SK-N-SH (cell line): ENCODE data around the gene TULP3.

ENCODE experiments used
- CHD2 ChIP-seq: fragments of 150-350 bp; IDR thresholded peaks from 2 replicates; pipeline ENCODE4 v1.6.1; 2018; ENCODE audit warnings: low read length; ENCODE audit not compliant: partially characterized antibody
- EP300 ChIP-seq, 2 experiments: IDR thresholded peaks; 2 replicates each; pipeline versions ENCODE4 v1.4.0 to v1.6.1; 2012; ENCODE audit warnings: borderline replicate concordance in 1 of 2, low read depth in 1 of 2, low read length in 1 of 2
- FOXM1 ChIP-seq: IDR thresholded peaks from 2 replicates; pipeline ENCODE4 v1.4.0; 2012; ENCODE audit warnings: low read depth, mild to moderate bottlenecking
- GABPA ChIP-seq: IDR thresholded peaks from 2 replicates; pipeline ENCODE4 v1.4.0; 2012; ENCODE audit warnings: low read depth, mild to moderate bottlenecking
- POLR2AphosphoS5 ChIP-seq: IDR thresholded peaks from 2 replicates; pipeline ENCODE4 v1.6.1; 2012; ENCODE audit warnings: low read depth, low read length
- RAD21 ChIP-seq: IDR thresholded peaks from 2 replicates; pipeline ENCODE4 v1.6.1; 2012; ENCODE audit warnings: mild to moderate bottlenecking, low read length
- RFX5 ChIP-seq: IDR thresholded peaks from 2 replicates; pipeline ENCODE4 v1.6.1; 2012; ENCODE audit warnings: mild to moderate bottlenecking, improper control_type of control experiment, low read length
- SIN3A ChIP-seq: IDR thresholded peaks from 2 replicates; pipeline ENCODE4 v1.6.1; 2012; ENCODE audit warnings: low read depth, mild to moderate bottlenecking, low read length, moderate library complexity, borderline replicate concordance
- TF ChIP-seq, protein P1 (sequence below): IDR thresholded peaks from 2 replicates; pipeline ENCODE4 v1.6.1; 2012; ENCODE audit warnings: mild to moderate bottlenecking, low read depth, low read length, moderate library complexity
- TF ChIP-seq, protein P2 (sequence below): fragments of 200-600 bp; sonication (generic); IDR thresholded peaks from 2 replicates; pipeline ENCODE4 v1.6.1; 2017; ENCODE audit warnings: antibody characterized with exemption, mild to moderate bottlenecking, moderate library complexity
- TF ChIP-seq, protein P3 (sequence below): IDR thresholded peaks from 2 replicates; pipeline ENCODE4 v1.4.0; 2012; ENCODE audit warnings: low read depth
- TF ChIP-seq, protein P4 (sequence below): fragments of 150-350 bp; IDR thresholded peaks from 2 replicates; pipeline ENCODE4 v1.6.1; 2017; ENCODE audit warnings: antibody characterized with exemption, low read length, low read depth, borderline replicate concordance
- TF ChIP-seq, protein P5 (sequence below): IDR thresholded peaks from 2 replicates; pipeline ENCODE4; 2012
- TF ChIP-seq, protein P6 (sequence below): IDR thresholded peaks from 2 replicates; pipeline ENCODE4 v1.4.0; 2012; ENCODE audit warnings: low read depth, borderline replicate concordance

DNA sequence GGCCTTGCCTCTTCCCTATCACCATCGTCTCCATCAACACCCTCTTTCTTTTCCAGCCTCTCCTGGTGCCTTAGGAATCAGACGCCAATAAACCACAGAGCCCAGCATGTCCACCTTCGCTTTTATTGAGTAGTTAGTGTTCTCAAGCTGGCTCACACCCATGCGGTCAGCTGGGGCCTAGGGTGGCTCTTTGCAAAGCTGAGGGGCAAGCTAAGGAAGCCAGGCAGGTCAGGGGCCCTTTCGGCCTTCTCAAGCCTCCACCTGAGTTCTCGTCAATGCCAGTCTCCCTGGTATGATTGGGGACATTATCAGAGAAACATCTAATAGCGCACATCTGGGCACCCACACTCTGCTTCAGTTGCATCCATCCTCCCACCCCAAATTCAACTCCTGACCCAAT lies 33.1 kb upstream of the TULP3 start:
- no peak for TF ChIP-seq RAD21
- TF ChIP-seq, protein P1, sequence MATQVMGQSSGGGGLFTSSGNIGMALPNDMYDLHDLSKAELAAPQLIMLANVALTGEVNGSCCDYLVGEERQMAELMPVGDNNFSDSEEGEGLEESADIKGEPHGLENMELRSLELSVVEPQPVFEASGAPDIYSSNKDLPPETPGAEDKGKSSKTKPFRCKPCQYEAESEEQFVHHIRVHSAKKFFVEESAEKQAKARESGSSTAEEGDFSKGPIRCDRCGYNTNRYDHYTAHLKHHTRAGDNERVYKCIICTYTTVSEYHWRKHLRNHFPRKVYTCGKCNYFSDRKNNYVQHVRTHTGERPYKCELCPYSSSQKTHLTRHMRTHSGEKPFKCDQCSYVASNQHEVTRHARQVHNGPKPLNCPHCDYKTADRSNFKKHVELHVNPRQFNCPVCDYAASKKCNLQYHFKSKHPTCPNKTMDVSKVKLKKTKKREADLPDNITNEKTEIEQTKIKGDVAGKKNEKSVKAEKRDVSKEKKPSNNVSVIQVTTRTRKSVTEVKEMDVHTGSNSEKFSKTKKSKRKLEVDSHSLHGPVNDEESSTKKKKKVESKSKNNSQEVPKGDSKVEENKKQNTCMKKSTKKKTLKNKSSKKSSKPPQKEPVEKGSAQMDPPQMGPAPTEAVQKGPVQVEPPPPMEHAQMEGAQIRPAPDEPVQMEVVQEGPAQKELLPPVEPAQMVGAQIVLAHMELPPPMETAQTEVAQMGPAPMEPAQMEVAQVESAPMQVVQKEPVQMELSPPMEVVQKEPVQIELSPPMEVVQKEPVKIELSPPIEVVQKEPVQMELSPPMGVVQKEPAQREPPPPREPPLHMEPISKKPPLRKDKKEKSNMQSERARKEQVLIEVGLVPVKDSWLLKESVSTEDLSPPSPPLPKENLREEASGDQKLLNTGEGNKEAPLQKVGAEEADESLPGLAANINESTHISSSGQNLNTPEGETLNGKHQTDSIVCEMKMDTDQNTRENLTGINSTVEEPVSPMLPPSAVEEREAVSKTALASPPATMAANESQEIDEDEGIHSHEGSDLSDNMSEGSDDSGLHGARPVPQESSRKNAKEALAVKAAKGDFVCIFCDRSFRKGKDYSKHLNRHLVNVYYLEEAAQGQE, result no peak
- no peak for TF ChIP-seq GABPA
- no peak for TF ChIP-seq EP300 (IDR thresholded peaks at IDR 0.05; ENCODE audit: borderline replicate concordance in 1 of 2, low read depth in 1 of 2, low read length in 1 of 2)
- TF ChIP-seq, protein P2, sequence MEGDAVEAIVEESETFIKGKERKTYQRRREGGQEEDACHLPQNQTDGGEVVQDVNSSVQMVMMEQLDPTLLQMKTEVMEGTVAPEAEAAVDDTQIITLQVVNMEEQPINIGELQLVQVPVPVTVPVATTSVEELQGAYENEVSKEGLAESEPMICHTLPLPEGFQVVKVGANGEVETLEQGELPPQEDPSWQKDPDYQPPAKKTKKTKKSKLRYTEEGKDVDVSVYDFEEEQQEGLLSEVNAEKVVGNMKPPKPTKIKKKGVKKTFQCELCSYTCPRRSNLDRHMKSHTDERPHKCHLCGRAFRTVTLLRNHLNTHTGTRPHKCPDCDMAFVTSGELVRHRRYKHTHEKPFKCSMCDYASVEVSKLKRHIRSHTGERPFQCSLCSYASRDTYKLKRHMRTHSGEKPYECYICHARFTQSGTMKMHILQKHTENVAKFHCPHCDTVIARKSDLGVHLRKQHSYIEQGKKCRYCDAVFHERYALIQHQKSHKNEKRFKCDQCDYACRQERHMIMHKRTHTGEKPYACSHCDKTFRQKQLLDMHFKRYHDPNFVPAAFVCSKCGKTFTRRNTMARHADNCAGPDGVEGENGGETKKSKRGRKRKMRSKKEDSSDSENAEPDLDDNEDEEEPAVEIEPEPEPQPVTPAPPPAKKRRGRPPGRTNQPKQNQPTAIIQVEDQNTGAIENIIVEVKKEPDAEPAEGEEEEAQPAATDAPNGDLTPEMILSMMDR, result no peak
- TF ChIP-seq, protein P3, sequence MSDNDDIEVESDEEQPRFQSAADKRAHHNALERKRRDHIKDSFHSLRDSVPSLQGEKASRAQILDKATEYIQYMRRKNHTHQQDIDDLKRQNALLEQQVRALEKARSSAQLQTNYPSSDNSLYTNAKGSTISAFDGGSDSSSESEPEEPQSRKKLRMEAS, result no peak
- TF ChIP-seq, protein P4, sequence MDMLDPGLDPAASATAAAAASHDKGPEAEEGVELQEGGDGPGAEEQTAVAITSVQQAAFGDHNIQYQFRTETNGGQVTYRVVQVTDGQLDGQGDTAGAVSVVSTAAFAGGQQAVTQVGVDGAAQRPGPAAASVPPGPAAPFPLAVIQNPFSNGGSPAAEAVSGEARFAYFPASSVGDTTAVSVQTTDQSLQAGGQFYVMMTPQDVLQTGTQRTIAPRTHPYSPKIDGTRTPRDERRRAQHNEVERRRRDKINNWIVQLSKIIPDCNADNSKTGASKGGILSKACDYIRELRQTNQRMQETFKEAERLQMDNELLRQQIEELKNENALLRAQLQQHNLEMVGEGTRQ, result no peak
- TF ChIP-seq, protein P5, sequence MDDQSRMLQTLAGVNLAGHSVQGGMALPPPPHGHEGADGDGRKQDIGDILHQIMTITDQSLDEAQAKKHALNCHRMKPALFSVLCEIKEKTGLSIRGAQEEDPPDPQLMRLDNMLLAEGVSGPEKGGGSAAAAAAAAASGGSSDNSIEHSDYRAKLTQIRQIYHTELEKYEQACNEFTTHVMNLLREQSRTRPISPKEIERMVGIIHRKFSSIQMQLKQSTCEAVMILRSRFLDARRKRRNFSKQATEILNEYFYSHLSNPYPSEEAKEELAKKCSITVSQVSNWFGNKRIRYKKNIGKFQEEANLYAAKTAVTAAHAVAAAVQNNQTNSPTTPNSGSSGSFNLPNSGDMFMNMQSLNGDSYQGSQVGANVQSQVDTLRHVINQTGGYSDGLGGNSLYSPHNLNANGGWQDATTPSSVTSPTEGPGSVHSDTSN, result no peak
- TF ChIP-seq CHD2, result no peak
- no peak for TF ChIP-seq RFX5
- TF ChIP-seq, protein P6, sequence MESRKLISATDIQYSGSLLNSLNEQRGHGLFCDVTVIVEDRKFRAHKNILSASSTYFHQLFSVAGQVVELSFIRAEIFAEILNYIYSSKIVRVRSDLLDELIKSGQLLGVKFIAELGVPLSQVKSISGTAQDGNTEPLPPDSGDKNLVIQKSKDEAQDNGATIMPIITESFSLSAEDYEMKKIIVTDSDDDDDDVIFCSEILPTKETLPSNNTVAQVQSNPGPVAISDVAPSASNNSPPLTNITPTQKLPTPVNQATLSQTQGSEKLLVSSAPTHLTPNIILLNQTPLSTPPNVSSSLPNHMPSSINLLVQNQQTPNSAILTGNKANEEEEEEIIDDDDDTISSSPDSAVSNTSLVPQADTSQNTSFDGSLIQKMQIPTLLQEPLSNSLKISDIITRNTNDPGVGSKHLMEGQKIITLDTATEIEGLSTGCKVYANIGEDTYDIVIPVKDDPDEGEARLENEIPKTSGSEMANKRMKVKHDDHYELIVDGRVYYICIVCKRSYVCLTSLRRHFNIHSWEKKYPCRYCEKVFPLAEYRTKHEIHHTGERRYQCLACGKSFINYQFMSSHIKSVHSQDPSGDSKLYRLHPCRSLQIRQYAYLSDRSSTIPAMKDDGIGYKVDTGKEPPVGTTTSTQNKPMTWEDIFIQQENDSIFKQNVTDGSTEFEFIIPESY, result no peak
- no peak for TF ChIP-seq POLR2AphosphoS5
- TF ChIP-seq SIN3A, result no peak
- TF ChIP-seq FOXM1, result no peak
